ENCODE results near the gene CHRNA9.
A peak's percentile ranks its signal among the peaks of the same experiment; 100 is the strongest.

- TF ChIP-seq CTCF (IDR thresholded peaks at IDR 0.05) = no peak
- TF ChIP-seq POLR2A (IDR thresholded peaks at IDR 0.05) = peak in 1 of 2 donors; percentile 9
Observed at GRCh38 chr4:40395166-40395900, 60.2 kb downstream of the CHRNA9 start.

Data from thyroid gland (tissue), 4 donors.